ENCODE results near the gene LIMS2. TPM values are rescaled to one million over a fixed set of nuclear protein-coding genes. Genes with fewer than 3 reads are reported as not detected.

LIMS2 gene
- total and polyA plus RNA-seq, 2 of the 8 experiments (the other 6 are each of a cell fraction or from before 2014, with no cell fraction given), result 3.3 to 4.8 TPM

GRCh38 chr2:127609031-127609751, 66.1 kb downstream of the LIMS2 start (continued):
- TF ChIP-seq KDM1A (IDR thresholded peaks at IDR 0.05; ENCODE audit: borderline replicate concordance, low read length), result no peak
- TF ChIP-seq SIX5 (IDR thresholded peaks at IDR 0.05; ENCODE audit: low read depth, low read length), result no peak
- no peak for TF ChIP-seq CHD7 (IDR thresholded peaks at IDR 0.05; ENCODE audit: insufficient replicate concordance, low read length)
- no peak for TF ChIP-seq BACH1 (IDR thresholded peaks at IDR 0.05; ENCODE audit: low read length)
- TF ChIP-seq MAX (IDR thresholded peaks at IDR 0.05), result no peak
- TF ChIP-seq FOSL1 (IDR thresholded peaks at IDR 0.05; ENCODE audit: insufficient read depth, low read depth, low read length), result no peak
- TF ChIP-seq KDM4A (IDR thresholded peaks at IDR 0.05; ENCODE audit: low read depth, low read length, severe bottlenecking), result no peak
- no peak for TF ChIP-seq RXRA (IDR thresholded peaks at IDR 0.05; ENCODE audit: insufficient read depth, low read depth, low read length)
- no peak for TF ChIP-seq BRCA1 (IDR thresholded peaks at IDR 0.05; ENCODE audit: low read depth, low read length)
- TF ChIP-seq HDAC6 (IDR thresholded peaks at IDR 0.05; ENCODE audit: low read depth, low read length), result no peak
- TF ChIP-seq GABPA (IDR thresholded peaks at IDR 0.05; ENCODE audit: borderline replicate concordance, insufficient read depth, low read length), result no peak
